Tibial artery (tissue), 4 donors: ENCODE data around the gene SCG5.

Experiments
- DNase-seq, 2 donors: peaks; one replicate each; pipeline ENCODE4 v3.0.0-alpha.2; 2019
- H3K27ac ChIP-seq, 2 donors: fragments of 200-600 bp; sonication (generic) in 1 of 2; 1 replicate in 1 of 2; 2 replicates in 1 of 2; pipeline ENCODE4 v1.5.1; 2018 to 2019; ENCODE audit warnings: mild to moderate bottlenecking in 1 of 2
- H3K27me3 ChIP-seq, 2 donors: fragments of 200-600 bp; sonication (generic) in 1 of 2; one replicate each; pipeline versions ENCODE4 v1.5.1 to v1.6.0; 2016 to 2019
- H3K36me3 ChIP-seq, 3 donors: fragments of 200-600 bp; sonication (generic) in 2 of 3; one replicate each; pipeline ENCODE4 v1.5.1; 2016 to 2019; ENCODE audit warnings: mild to moderate bottlenecking in 2 of 3
- H3K4me1 ChIP-seq, 4 donors: fragments of 200-600 bp; sonication (generic) in 2 of 4; 1 replicate in 3 of 4; 2 replicates in 1 of 4; pipeline ENCODE4 v1.5.1; 2016 to 2019
- H3K4me3 ChIP-seq, 2 donors: fragments of 200-600 bp; sonication (generic) in 1 of 2; 1 replicate in 1 of 2; 2 replicates in 1 of 2; pipeline ENCODE4 v1.5.1; 2018 to 2019; ENCODE audit warnings: mild to moderate bottlenecking in 2 of 2
- H3K9me3 ChIP-seq, 3 donors: fragments of 200-600 bp; sonication (generic) in 1 of 3; one replicate each; pipeline ENCODE4 v1.5.1; 2016 to 2019
- intact Hi-C: fragments of 100-400 bp; cut with DNase I; formaldehyde crosslinking; loops from one replicate; pipeline ENCODE4 v1.15.0; 2023; ENCODE audit warnings: low total_unique reads
- TF ChIP-seq, protein P1 (sequence below), 2 experiments: fragments of 200-600 bp in 1 of 2; fragments of 450-650 bp in 1 of 2; IDR thresholded peaks; one replicate each; pipeline ENCODE4 v1.5.1; 2017 to 2019; ENCODE audit warnings: antibody characterized with exemption in 2 of 2, mild to moderate bottlenecking in 1 of 2, moderate library complexity in 1 of 2

SCG5 gene

DNA sequence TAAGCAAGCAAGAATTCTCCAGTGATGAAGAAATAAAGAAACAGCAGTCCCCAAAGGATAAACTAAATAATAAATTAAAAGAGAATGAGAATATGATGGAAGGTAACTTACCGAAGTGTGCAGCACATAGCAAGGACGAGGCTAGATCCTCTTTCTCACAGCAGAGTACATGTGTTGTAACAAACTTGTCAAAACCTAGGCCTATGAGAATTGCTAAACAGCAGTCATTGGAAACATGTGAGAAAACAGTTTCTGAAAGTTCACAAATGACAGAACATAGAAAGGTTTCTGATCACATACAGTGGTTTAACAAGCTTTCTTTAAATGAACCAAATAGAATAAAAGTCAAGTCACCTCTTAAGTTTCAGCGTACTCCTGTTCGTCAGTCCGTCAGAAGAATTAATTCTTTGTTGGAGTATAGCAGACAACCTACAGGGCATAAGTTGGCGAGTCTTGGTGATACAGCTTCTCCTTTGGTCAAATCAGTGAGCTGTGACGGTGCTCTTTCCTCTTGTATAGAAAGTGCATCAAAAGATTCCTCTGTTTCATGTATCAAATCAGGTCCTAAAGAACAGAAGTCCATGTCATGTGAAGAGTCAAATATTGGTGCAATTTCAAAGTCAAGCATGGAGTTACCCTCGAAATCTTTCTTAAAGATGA is 4.5 kb upstream of the SCG5 start:
- H3K9me3 ChIP-seq = no peaks in the 10 kb centered on the region
- intact Hi-C loops = no loop called here
- TF ChIP-seq, protein P1, sequence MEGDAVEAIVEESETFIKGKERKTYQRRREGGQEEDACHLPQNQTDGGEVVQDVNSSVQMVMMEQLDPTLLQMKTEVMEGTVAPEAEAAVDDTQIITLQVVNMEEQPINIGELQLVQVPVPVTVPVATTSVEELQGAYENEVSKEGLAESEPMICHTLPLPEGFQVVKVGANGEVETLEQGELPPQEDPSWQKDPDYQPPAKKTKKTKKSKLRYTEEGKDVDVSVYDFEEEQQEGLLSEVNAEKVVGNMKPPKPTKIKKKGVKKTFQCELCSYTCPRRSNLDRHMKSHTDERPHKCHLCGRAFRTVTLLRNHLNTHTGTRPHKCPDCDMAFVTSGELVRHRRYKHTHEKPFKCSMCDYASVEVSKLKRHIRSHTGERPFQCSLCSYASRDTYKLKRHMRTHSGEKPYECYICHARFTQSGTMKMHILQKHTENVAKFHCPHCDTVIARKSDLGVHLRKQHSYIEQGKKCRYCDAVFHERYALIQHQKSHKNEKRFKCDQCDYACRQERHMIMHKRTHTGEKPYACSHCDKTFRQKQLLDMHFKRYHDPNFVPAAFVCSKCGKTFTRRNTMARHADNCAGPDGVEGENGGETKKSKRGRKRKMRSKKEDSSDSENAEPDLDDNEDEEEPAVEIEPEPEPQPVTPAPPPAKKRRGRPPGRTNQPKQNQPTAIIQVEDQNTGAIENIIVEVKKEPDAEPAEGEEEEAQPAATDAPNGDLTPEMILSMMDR (IDR thresholded peaks at IDR 0.05) = no peak
- no peak for DNase-seq
- no peak overlapping the region for H3K4me3 ChIP-seq
- H3K36me3 ChIP-seq = no peaks in the 10 kb centered on the region
- peaks cover 0 to 4% (median 2%) of the 10 kb centered on the region in 4 donors for H3K4me1 ChIP-seq
- H3K27ac ChIP-seq = no peak overlapping the region
- H3K27me3 ChIP-seq = peaks cover 0 to 3% of the 10 kb centered on the region in 2 donors

- Histone ChIP-seq H3K27ac (no peak overlapping the region), H3K27me3 (peaks cover 0 to 5% of the 10 kb centered on the region in 2 donors), H3K4me3 (no peak overlapping the region), H3K4me1 (peaks cover 0 to 4% (median 2%) of the 10 kb centered on the region in 4 donors), H3K36me3 (no peaks in the 10 kb centered on the region), H3K9me3 (no peaks in the 10 kb centered on the region)
- intact Hi-C loops = no loop called here
- DNase-seq = no peak
- TF ChIP-seq, protein P1 (IDR thresholded peaks at IDR 0.05) = no peak
These were observed 3.8 kb upstream of the SCG5 start for GRCh38 chr15:32637704-32638103.

DNA sequence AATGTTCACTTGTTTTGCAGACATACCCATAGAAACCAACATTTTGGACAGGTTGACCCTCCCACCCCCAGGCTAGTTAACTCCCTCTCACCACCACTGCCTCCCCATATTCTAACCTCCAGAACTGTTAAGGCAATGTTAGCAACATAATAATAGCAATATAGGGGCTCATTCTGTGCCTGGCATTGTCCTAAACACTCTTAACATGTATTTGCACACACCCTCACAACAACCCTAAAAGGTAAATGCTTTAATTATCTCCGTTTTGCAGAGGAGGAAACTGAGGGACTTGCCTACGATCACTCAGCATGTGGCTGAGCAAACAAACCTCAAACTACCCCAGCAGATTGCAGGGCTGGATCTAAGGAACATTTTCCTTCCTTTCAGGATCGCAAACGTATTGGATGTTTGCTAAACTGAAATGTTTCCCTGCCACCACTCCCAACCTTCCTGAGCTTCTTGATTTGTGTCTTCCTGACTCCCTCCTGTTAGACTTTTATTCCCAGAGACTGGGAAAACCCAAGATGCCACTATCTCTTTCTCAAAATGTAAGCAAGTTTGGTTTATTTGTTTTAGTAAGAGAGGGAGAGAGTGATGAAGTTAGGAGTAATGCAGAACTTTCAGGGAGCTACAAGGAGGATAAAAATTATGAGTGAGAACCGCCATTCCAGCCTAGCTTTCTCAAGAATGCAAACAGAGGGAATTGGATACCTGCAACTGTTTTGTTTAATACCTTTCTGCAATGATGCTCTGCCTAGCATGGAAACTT is 1.3 kb downstream of the SCG5 start:
- TF ChIP-seq, protein P1 (IDR thresholded peaks at IDR 0.05) = no peak
- no peaks in the 10 kb centered on the region for H3K36me3 ChIP-seq
- intact Hi-C loops = no loop called here
- H3K9me3 ChIP-seq = no peaks in the 10 kb centered on the region
- H3K4me3 ChIP-seq = no peak overlapping the region
- H3K27ac ChIP-seq = no peak overlapping the region
- DNase-seq = no peak
- H3K4me1 ChIP-seq = peaks cover 0 to 4% (median 2%) of the 10 kb centered on the region in 4 donors
- H3K27me3 ChIP-seq = peaks cover 0 to 7% of the 10 kb centered on the region in 2 donors

GRCh38 chr15:32643907-32644445 is 2.5 kb downstream of the SCG5 start:
- TF ChIP-seq, protein P1 (IDR thresholded peaks at IDR 0.05) = no peak
- Histone ChIP-seq H3K27me3 (peaks cover 0 to 7% of the 10 kb centered on the region in 2 donors), H3K9me3 (no peaks in the 10 kb centered on the region), H3K4me3 (no peak overlapping the region), H3K36me3 (no peaks in the 10 kb centered on the region), H3K27ac (no peak overlapping the region), H3K4me1 (peaks cover 0 to 4% (median 2%) of the 10 kb centered on the region in 4 donors)
- DNase-seq = no peak
- intact Hi-C loops = no loop called here

- TF ChIP-seq, protein P1 (IDR thresholded peaks at IDR 0.05) = no peak
- Histone ChIP-seq H3K27ac (no peak overlapping the region), H3K4me1 (peaks cover 0 to 4% (median 2%) of the 10 kb centered on the region in 4 donors), H3K27me3 (peaks cover 0 to 7% of the 10 kb centered on the region in 2 donors), H3K4me3 (no peak overlapping the region), H3K36me3 (no peaks in the 10 kb centered on the region), H3K9me3 (no peaks in the 10 kb centered on the region)
- no peak for DNase-seq
- intact Hi-C loops = no loop called here
These were observed 4.8 kb downstream of the SCG5 start for GRCh38 chr15:32646291-32646690.
